ENCODE measurements around the gene RGS7.
"Not testable (repeated sequence)": the region's sequence is repeated elsewhere in the genome, so short reads cannot be mapped to it uniquely, and the experiment has no call there.

The RGS7 gene

DNA sequence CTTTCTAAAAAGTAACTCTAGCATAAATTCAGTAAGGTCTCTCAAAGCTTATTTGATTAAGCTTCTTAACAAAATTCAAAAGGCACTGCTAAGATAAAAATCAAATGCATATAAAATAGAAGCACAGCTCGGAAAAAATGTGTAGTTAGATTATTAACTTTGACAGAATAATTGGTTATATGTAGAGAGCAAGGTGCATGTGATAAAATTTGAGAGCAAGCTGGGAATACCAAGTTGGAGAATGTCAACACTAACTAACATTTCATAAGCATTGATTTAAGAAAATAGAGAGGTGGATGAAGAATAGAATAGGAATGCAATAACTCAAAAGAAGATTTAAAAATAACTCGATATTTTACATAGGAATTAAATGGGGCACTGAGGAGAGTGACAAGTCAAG lies 540.5 kb downstream of the RGS7 start:
- no peak for DNase-seq

DNA sequence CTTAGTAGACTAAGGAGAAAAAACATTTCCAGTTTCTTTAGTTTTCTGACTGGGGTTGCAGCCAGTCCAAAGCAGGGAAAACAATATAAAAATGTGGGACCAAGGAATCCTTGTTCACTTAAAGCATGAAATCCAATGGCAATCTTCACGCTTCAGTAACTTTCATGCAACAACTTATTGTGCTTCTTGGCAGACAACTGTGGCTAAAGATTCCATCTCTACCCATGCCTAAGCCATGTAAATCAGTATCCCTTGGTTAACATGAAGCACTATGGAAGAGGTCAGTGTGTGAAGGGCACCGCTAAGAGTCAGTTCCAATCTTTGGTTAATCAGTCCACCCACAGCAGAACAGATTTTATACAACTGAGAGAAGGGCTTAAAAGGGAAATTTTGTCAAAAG lies 543.3 kb downstream of the RGS7 start:
- DNase-seq, result no peak

DNA sequence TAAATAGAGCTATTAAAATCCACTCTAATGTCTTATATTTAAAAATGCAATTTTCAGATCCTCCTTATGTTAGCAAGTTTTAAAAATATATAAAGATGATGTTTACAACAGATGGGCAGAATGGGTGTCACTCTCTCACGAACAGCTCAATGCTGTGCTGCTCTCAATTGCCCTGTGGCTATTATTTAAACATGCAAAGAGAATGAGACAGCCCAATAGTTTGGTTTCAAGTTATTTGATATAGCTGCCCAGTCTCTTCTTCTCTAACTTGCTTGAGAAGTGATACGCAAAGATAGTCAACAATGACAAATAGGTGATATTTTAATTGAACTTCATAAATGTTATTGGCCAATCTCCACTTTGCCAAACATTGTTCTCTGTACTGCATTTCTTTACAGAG lies 545.7 kb downstream of the RGS7 start:
- no peak for DNase-seq

DNA sequence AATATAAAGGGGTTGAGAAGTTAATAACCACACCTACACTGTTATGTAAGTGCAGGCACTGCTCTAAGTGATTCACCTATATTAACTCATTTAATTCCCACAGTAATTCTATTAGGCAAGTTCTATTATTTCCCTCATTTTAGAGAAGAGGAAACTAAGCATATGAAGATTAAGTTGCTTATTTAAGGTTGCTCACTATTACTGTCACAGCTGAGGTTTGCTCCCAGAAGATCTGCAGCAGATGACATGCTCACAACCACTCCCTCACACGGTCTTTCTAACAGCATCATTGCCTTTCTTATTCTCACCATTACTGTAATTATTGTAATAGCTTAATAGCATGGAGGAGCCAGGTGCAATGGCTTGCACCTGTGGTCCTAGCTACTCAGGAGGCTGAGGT lies 548.6 kb downstream of the RGS7 start:
- DNase-seq, result no peak

DNA sequence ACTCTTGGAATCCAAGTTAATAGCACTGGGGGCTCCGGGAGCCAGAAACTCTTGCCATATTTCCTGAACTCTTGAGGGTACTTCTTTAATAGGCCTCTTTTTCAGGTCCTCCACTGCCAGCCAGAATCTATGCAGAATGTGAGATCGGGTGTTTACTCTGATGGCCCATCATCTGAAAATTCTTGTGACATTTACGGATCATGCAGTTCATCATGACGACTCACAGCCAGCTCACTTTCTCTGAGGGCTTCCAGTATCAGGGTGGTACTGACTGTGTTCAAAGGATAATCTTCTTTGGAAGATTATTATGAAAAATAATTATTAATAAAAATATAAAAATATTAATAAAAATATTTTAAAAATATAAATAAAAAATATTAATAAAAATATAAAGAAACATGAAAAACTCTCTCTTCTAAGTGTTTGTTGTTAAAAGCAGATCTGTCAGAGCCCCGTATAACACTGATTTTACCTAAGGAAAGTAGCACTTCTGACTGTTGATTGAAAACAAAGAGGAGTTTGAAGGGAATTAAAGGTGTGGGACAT lies 550.7 kb downstream of the RGS7 start:
- no peak for DNase-seq

DNA sequence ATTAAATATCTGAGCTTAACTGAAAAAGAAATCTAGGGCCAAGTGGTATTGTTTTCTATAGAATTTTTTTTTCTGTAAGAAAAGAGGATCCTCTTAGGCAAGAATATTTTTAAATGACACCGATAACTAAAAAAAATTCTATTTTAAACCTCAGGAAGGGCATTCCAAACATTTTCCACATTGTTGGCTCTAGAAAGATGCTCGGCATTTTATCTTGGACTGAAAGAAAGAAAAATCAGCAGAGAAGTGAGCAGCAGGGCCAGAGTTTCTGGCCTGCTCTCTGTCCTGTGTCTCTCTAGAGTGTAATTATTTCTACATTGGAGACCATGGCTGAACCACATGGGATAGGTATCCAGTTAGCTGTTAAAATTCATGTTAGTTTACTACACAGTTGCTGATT lies 552.5 kb downstream of the RGS7 start:
- DNase-seq, result no peak

DNA sequence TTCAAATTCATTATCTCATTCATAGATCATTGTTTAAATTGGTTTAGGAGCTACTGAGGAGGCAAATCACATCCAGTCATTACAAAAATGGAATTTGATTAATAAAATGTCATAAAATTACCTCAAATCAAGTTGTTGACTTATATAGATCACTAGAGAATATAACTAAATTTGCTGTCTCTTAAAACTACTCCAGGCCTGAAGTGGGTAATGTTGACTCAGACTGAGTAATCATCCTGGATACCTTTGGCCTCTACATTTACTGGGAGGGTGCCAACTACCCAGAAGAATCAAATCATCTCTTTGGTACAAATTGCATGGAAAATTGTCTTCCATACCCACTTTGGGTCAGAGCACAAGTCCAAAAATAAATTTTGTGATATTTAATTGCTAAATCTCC lies 553.9 kb downstream of the RGS7 start:
- DNase-seq, result no peak

DNA sequence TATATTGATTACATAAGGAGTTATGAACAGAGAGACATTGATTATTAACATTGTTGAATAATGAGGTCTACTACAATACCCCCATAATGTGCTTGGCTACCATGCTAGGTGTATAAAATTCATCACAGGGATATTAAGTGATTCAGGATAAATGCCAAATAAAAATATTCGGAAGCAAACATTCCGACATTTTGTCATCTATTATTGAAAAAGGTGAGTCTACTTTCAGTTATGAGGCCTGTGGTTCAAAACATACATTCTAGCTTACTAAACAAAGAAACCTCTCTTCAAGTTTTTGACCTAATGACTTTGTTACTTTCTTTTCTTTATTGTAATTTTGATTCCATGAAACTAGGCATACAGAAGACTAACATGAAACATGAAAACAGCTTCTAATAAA lies 554.7 kb downstream of the RGS7 start:
- no peak for DNase-seq

DNA sequence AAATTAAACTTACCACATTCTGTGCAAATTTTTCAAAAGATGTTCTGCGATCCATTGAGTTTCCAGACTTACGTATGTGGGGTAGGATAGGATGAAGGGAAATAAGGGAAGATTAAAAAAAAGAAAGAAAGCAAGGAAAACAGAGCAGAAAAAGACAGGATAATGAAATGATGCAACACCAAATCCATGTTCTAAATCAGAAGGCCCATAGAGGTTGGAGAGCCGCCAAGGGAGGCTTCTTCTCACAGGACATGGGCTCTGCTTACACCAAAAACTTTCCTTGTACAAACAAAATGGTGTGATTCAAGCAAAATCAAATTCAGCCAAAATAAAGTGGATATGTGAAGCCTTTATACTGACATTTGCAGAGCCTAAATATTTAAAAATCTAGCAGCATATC lies 555.6 kb downstream of the RGS7 start:
- no peak for DNase-seq

DNA sequence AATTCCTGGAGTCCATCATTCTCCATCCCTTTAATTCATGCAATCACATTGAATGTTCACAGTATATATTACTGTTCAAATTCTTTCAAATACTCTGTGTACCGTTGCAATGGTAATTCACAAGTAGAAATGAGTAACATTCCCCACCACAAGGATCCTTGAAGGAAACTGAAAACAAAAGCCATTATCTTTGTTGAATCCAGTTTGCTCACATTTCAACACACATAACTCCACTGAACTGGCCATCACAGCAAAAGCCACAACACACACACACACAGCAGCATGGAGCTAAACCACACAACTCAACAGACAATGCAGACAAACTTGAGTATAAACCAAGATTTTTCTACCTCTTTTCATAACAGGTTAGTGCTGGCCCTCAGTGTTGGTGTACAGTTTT lies 556.7 kb downstream of the RGS7 start:
- no peak for DNase-seq

DNA sequence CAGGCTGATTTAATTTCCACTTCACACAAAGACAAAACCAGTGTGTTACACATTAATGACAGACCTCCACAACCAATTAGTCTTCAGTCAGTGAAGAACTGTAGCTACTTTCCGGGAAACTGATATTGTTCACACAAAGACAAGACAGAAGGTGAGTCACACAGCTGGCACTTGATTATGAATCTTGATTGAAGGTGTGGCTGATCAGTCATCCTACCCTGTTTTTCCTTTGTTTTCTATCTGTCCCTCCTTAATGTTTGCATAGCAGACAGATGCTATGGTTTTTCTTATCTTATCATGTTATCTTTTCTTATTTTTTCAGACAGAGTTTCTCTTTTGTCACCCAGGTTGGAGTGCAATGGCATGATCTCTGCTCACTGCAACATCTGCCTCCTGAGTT lies 560.0 kb downstream of the RGS7 start:
- no peak for DNase-seq

DNA sequence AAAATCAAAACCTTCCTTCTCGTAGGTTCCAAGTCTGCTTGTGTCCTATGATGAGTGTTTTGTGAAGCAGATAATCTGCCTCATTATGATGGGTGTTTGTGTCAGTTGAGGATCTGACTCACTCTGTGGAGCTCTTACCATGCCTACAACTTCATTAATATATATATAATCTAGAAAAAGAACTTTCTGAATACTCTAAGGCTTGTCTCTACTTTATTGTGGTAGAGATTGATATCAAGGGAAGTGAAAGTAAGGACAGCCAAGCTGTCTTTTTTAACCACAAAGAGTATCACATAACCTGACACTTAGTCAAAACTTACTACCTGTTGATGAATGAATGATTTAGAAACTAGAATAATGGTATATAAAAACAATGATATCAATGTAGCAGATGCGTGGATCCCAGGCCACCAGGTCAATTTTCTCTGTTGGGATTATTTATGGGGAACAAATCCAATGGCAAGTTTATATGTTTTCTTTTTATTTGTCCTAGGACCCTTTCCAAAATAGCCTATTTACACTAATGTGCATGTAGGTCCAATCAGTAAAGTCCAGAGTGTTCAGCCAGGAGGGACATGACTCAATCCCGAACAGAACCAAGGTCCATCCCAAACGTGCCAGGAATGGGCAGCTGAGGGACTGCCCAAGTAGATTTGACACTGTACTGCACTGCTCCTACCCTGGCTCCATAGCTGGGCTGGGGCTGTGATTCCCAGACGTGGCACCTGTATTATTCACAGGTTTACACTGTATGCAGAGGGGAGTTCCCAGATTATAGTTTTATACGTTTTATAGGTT lies 562.8 kb downstream of the RGS7 start:
- no peak for DNase-seq

DNA sequence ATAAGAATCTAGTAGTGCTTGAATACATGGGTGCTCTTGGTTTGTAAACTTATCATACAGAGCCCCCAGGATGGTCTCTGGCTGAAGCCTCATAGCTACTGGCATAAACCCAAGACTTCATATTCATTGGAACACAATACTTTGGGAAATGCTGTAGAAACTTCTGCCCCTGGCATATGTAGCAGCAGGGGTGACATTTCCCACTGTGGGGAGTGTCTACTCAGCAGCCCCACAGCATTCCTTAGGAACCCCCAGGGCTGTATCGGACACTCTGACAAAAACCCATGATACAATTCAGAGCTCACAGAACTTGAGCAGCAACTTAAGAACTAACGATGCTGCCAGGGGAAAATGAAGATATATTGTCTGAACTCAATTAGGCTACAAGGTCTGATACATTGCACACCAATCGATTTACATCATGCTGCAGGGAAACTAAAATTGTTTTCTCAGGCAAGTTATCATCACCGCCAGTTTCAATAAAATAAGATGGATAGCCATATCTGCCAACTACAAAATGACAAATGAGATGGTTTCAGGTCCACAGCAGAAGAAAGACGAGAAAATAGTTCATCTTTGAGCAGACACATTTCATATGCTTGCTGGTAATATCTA lies 564.0 kb downstream of the RGS7 start:
- DNase-seq, result no peak

DNA sequence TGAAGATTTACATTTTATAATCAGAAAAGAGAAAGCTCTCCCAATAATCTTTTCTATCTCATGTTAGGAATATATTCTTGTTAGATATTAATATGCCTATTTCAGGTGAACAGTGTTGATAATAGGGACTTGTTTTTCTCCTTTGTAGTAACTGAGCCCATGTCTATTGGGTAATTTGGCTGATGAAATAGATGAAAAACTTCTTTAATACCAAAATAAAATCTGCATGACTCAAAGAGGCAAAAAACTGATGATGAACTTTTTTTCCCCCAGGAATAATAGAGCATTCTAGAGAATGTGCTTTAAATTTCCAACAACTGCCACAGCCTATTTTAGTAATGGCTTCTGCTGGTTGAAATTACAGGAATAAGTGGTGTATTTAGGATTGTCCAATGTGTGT lies 566.1 kb downstream of the RGS7 start:
- DNase-seq, result no peak

DNA sequence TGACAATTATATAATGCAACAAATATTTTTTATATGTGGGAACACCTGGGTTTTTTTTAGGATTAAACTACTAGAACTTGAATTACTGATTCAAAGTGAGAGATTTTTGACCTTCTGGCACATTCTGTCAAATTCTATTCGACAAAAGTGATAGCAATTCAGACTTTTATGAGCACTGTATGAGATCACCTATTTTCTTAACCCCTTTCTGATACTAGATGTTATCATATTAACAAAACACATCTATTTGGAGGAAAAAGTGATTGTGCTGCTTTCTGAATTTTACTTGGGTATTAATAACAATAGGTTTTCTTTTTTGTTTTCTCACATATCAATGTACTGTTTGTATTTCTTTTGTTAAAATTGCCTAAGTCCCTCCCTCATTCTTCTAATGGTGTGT lies 570.1 kb downstream of the RGS7 start:
- no peak for DNase-seq

DNA sequence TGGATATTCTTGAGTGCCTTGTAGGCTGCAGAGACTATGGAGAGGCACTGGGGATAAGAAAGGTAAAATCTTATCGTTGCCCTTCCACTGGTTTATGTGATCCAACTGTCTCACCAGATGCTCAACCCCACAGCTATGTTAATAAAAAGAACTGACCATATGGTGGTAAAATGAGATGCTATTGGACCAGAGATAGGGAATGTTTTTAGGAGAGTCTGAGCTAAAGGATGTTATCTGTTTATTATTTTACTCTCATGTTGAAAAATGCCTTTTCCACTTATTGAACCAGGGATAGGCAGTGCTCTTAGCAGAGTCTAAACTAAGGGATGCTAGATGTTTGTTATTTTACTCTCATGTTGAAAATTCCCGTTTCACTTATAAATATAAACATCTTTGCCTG lies 572.2 kb downstream of the RGS7 start:
- DNase-seq, result no peak

DNA sequence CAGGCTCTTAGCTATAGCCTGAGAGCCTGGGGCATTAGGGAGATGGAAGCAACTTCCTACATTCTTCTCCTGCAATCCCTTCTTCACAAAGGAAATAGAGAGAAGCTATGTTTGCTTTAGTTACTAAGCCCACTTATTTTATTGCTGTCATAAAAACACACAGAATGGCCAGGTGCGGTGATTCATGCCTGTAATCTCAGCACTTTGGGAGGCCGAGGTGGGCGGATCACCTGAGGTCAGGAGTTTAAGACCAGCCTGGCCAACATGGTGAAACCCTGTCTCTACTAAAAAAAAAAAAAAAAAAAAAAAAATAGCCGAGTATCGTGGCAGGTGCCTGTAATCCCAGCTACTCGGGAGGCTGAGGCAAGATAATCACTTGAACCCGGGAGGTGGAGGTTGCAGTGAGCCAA lies 573.3 kb downstream of the RGS7 start:
- not testable (repeated sequence) for DNase-seq

DNA sequence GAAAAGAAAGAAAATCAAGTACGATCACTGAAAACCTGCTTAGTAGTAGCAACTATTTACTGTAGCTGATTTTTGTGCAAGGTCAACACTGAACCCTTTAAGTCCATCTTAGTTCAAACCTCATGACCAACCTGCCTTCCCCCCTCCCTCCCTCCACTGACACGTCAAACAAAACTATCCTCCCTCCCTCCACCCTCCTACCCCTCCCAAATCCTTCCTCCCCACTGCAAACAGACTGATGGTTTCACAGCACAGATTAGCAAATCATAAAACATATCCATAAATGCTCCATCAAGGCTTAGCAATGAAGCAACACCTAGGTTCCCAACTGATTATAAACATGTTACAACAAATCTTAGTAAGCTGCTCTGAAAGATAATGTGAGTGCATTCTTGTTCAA lies 580.8 kb downstream of the RGS7 start:
- DNase-seq, result no peak

DNA sequence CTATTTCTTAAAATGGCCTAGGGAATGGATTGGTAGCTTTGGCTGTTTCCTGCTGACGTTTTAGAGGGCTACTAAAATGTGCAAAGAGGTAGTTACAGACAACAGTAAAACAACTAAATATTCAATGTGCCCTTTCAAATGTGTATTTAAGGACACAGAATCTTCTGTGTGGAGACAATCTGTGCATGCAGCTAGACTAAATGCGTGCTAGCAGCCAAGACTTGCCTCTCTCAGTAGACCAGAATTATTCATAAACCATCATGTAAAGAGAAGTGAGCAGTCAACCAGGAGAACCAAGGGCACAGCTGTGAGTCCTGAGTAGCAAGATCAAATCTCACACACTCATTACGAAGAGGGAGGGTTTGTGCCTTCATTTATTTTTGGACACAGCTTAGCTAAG lies 584.9 kb downstream of the RGS7 start:
- no peak for DNase-seq

DNA sequence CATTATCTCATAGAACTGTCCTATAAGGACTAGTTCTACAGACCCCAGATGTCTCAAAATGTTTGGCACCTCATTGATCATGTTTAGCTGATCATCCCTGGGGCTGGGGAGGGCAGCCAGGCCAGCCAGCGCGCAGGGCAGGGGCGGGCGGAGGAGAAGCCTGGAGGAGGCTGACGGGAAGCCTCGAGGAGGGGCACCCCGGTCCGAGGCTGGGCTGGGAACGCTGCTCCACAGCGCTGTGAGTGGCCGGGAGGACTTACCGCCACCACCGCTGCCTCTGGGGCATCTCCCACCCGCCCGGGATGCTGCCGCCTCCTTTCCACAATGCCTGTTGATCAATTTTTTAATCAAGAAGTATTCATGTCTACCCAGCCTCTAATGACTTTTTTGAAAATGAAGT lies 585.6 kb downstream of the RGS7 start:
- DNase-seq, result no peak

DNA sequence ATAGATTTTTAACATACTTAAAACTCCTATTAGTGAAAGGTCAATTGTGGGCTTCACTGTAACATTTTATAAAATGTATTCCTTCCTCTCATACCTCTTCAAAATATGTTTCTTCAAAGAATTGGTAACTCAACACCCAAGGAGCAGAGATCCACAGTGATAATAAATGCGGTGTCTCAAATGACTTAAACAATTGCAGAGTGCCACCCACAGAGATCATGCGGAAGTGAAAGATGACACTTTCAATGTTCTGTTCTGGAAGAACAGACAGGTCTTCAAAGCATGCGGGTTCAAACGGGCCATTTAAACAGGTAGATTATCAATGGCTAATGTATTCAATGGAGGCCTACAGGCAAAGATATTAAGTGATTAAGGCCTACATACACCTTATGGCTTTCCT lies 588.0 kb downstream of the RGS7 start:
- DNase-seq, result no peak

DNA sequence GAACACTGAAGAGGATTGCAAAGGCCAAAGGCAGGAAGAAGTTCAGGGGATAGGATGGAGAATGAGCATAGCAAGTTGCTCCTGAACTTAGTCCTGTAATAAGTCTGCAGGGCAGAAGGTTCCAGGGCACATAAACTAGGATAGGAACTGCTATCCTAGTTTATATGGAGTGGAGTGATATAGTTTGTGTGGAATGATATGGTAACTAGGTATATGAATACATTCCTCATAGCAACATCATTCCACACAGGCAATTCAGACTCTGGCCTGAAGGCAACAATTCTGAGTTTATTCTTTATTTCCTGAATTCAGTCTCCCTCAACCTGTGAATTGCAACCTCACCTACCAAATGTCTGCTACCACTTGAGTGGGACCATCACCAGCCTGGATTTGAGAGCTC lies 590.2 kb downstream of the RGS7 start:
- DNase-seq, result no peak

DNA sequence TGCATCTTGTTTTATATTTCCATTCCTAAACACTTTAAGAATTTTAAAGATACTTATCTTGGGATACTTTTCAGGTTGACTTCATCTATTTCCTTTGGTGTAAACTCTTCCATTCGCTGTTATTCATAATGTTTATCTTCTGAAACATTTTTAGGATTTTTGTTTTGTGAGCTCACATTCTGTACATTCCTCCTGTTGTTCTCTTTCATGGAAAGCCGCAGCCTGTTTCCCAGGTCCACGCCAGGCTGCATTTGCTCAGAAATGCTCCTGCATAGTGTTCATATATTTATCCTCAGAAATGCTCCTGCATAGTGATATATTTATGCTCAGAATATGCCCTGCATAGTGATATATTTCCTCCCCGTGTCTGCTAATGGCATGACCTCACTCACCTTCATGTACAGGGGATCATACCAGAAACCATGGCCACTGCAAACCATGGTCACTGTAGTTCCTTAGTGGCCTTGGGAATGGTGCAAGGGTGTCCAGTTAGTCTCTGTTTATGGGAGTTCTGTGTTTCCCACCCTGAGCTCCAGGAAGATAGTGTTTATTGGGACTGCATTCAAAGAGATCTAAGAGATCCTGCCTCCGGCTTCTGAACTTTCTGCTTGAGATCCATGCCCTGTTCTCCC lies 591.2 kb downstream of the RGS7 start:
- no peak for DNase-seq

DNA sequence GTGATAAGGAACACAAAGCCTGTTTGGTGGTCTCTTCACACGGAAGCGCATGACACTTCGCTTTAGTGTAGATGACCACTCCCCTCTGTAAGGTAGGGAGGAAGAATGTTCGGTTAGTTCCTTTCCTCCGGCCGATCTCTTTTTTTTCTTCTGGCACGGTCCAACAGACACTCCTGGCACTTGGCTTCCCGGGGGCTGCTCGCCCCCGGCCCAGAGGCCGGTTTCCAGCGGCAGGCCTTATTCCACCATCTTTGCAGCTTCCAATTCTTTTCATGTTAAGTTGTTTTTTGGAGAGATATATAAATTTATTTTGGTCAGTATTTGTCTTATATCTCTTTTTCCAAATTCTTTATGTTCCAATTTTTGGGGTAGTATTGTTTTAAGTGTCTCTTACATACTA lies 593.2 kb downstream of the RGS7 start:
- DNase-seq, result no peak
